Cortex of kidney (tissue), 1 donor: ENCODE data around the gene C8B.

Source experiments
- DNase-seq: peaks from one replicate; lab custom pipeline; 2025; lab: John Stamatoyannopoulos, UW

Gene C8B

DNA sequence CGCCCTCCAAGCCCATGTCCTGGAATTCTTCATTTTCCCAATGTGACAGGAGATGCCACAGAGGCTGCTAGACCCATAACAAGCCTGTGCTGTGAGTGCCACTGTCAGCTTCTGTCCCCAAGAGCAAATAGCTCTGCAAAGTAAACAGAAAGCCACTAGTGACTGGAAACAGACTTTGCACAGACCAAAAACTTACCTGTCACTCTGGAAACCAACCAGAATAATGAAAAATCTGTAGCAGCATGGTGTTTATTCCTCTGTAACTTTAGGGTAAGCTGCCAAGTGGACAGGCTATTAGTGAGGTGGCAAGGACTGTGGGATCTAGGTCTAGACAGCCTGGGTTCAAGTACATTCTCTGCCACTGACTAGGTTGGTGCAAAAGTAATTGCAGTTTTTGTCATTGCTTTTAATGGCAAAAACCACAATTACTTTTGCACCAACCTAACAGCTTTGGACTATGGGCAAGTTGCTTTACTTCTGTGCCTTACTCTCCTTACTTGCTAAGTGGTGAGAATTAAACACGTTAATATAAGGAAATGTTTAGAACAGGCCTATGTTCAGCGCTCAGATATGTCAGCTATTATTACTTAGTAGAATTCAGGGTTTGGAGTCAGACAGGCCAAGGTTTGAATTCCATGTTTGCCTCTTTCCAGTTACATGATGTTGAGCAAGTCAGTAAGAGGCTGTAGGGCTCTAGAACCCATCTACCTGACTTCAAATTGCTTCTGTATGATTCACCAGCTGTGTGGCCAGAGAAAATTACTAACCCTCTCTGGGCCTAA, at the start of gene C8B:
Gene C8B (minus strand): TSS at position 100 of the 782 bp plus-strand sequence. CDS start 67 bp downstream, at position 33.
- DNase-seq, result no peak

DNA sequence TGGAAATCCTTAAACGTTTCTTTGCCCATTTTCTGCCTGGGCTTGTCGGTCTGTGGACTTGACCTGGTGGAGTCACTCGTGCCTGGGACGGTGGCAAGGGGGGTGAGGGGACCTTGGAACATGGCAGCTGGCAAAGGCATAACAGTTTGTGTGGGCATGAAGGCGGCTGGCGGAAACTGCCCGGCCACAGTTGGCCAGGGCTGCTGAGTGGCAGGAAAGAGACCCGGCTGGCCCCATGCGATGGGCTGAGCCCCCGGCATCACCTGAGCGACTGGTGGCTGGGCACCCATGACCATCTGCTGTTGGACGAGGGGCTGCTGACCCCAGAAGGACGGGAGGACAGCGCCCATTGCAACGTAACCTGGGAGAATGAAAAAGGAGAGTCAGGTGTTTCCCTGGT, 49.3 kb upstream of the C8B start:
- no peak for DNase-seq

DNA sequence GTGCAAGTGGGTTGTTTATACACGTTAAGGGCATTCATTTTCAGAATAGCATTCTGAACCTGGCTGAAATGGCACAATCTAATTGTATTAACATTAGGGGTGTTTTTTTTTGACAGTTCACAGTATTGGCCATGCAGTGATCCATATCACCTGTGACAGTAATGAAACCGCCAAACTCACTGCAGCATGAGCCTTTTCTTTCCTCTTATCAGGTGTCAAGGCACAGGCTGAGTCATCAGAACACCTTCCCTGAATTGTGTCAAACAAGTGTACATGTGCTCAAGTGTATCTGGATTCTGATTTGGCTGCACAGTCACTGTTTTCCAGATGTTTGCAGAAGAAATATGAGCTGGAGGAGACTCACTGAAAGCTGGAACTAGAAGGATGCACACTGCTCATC, 47.7 kb upstream of the C8B start:
- DNase-seq, result no peak

DNA sequence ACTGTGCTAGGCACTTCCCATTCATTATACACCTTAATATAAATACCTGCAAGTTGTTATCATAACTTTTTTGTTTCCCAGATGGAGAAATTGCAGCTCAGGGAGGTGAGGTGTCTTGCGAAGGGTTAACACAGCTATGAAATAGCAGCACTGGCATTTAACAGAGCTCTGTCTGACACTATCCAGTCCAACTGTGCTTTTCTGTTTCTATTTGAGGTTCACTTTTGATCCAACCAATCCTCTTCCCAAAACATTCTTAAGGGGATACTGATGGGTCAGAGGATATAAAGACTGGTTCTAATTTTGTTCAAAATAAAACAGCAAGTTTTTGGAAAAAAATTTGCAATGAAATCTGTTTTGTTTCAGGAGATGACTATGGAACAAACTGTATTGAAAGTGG, 46.5 kb upstream of the C8B start:
- no peak for DNase-seq

DNA sequence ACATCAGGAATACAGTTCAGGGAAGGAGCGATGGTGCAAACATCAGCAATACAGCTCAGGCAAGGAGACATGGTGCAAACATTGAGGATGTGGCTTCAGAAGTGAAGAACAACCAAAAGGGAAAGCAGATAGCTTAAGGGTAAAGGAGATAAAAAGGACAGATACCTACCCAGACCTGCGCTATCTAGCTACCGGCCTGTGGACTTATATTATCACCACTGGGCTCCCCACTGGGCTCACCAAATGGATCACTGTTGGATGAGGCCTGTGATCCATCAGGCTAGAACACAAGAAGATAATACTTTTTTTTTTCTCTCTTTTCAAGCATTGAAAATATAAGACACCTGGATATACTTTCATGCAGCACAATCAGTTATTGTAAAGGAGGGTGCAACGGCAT, 44.7 kb upstream of the C8B start:
- DNase-seq, result no peak

DNA sequence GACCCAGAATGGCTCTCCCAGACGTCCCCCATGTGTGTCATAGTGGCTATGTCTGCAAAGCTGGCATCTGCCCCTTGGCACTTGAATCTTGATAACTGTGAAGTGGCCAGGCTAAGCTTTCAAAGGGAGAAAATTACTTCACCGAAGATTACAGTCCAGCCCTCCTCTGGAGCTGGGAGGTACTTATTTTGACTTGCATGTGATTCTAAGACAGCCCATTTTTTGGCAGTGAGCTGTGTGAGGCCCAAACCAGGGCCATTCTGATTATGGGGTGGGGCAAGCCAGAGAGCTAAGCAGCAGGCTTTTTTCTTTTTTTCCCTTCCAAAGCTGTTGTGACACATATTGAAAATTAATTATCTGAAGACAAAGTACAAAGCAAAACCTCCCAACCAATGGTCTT, 42.1 kb upstream of the C8B start:
- DNase-seq, result no peak

DNA sequence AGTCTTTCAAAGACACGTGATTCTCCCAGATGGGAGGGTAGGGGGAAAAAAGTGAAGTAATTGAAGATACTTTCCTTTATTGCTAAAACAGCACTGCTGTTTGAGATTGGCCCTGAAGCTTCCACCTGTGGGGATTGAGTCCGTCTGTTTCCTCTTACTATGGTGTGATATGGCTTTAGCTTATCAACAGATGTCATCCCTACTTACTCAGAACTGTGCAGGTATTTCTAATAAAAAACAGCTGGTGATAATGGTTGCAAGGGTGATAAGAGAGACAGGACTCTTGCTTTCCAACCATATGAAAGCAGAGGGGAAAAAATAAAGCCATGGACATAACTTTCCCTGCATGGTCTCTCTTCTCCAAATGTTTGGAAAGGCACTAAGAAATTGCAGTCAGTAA, 41.7 kb upstream of the C8B start:
- no peak for DNase-seq

DNA sequence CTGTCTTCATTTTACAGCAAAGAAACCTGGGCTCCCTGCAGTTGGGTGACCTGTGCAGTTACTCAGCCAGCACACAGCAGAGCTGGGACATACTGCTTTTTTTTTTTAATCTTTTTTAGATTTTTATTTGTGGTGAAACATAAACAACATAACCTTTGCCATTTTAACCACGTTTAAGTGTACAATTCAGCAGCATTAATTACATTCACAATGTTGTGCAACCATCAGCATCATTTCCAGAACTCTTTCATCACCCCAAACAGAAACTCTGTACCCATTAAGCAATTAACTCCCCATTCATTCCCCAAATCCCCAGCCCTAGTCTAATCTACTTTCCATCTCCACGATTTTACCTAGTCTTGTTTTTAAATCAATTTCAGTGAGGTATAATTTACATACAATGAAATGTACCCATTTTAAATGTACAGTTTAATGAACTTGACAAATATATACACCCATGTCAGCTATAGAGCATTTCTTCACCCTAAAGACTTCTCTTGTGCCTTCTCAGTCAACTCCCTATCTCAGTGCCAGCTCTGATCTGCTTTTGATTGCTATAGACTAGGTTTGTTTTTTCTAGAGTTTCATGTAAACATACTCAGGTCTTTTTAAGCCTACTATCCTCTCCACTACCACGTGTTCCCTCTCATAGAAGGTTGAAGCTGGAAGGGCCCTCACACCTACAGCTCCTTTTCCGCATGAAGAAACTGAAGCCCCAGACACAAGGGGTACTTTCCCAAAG, 37.8 kb upstream of the C8B start:
- DNase-seq, result no peak

DNA sequence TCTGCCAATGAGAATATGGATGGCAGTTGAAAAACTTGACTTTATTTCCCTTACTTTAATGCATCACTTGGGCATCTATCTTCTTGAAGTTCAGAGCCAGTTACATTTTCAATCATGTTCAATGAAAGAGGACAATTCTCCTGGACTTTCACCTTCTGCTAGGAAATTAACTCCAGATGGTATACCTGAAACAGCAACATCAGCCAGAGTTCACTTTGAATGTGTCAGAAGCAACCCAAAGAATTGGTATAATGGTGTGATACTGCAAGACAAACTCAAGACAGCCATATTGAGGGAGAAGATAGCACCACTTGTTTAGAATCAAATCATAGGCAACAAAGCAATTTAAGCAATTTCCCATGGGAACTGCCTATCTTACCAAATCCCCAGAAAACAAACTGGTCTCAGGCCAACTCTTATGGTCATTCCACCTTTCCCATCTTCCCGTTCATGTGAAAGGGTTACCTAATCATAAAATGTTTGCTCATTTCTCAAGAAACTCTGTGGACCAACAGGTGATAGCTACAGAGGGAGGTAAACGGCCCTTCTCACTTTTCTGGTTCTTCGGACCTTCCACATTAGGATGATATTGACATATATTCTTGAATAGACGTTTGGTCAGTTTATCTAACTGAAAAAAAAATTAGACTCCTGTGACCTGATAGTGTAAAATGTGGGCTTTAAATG, 29.7 kb upstream of the C8B start:
- DNase-seq, result no peak

DNA sequence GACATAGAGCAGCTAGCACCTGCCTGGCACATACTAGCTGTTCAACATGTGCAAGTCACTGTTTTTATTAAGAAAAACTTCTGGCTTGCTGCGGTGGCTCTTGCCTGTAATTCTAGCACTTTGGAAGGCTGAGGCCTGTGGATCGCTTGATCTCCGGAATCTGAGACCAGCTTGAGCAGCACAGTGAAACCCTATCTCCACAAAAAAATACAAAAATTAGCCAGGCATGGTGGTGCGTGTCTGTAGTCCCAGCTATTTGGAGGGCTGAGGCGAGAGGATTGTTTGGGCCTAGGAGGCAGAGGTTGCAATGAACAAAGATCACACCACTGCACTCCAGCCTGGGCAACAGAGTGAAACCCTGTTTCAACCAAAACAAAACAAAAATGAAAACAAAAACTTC, 27.7 kb upstream of the C8B start:
- DNase-seq, result no peak

DNA sequence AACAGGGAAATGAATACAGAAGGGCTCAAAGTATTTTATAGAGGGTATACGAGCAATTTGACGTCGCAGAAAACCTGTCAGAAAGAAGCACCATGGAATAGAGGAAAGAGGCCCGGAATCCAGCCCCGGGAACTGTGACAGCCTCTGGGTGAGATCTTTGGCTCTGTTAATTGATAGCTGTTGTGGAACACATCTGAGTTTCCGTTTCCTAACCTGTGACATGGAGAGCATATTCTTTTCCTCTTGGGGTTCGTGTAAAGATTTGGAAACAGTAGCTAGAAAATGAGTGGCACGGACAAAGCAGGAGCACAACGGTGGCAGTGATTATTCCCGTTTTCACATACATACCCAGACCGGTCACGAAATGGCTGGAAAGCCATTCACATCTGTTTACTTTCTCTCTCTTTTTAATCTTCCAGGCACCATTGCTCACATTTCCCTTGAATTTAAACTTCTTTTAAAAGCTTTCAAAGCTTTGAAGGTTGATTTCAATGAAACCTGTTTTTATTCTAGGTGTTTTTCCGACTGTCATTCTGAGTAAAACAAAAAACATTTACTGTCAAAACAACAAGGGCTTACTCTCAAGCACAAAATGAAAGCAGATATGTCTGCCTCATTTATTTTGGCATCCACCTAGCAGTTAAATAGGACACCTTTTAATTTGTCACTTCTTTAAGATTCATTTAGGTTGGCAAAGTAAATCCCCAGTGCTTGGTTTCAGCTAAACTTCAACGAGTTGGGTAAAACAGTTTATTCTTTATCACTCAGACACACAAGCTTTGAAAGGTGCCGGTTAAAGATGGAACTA, 26.7 kb upstream of the C8B start:
- DNase-seq, result no peak

DNA sequence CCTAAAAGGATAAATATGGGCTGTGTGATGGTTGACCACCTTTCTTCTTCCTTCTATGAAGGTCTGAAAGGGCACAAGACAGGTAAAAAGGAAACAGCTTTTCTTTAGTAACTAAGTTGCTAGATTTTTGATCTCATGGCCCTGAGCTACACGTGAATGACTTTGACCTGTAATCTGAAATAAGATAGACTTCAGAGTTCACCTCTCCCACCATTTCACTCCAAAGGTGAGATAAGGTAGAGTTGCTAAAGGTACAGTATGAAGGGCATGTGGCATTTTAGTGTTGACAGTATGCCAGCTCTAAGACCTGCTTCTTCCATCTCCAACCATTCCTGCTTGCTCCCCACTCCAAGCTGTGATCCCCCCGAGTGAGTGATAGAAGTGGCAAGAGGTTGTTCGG, 25.8 kb upstream of the C8B start:
- DNase-seq, result no peak

DNA sequence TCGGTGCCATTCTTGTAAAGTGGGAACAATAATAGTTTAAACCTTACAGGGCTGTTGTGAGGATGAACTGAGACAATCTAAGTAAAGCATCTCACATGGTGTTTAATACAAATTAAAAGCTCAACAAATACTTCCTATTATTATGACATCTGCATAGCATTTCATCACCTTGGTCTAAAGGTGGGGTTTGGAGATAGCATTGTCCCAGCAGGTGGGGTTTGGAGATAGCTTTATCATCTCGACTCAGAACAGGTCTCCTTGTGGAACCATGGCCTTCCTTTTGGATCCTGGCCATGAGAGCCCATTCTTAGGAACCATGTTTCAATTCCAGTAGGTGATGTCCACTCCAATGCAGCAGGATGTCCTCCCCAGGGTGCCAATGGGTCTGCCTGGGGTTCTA, 20.6 kb upstream of the C8B start:
- DNase-seq, result no peak

DNA sequence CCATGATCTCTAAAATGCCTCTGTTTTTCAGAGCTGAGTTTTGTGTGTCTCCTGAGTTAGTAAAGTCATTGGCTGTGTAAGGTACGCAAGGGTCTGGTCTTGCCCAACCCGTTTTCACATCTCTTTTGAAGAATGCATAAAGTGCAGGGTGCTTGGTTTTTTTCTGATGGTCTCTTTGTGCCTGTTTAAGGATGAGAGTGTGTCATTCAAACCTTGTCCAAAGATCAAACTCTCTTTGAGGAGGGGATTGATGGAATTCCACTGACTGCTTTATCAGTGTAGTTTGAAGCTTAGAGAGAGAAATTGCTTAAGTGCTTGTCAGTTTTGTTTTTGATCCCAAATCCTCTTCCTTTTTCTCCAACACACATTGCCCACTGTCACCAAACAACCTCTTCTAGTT, 20.0 kb upstream of the C8B start:
- no peak for DNase-seq

DNA sequence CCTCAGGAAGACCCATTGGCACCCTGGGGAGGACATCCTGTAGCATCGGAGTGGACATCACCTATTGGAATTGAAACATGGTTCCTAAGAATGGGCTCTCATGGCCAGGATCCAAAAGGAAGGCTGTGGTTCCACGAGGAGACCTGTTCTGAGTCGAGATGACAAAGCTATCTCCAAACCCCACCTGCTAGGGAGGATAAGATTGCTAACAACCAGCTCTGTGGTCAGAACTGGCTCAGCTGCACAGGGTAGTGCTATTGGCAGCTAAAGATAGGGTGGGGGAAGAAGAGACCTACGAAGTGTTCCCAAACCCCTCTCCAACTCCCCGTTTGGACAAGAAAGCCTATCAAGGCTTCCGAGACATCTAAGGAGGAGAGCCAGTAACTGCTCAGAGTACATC, 17.7 kb upstream of the C8B start:
- DNase-seq, result no peak

DNA sequence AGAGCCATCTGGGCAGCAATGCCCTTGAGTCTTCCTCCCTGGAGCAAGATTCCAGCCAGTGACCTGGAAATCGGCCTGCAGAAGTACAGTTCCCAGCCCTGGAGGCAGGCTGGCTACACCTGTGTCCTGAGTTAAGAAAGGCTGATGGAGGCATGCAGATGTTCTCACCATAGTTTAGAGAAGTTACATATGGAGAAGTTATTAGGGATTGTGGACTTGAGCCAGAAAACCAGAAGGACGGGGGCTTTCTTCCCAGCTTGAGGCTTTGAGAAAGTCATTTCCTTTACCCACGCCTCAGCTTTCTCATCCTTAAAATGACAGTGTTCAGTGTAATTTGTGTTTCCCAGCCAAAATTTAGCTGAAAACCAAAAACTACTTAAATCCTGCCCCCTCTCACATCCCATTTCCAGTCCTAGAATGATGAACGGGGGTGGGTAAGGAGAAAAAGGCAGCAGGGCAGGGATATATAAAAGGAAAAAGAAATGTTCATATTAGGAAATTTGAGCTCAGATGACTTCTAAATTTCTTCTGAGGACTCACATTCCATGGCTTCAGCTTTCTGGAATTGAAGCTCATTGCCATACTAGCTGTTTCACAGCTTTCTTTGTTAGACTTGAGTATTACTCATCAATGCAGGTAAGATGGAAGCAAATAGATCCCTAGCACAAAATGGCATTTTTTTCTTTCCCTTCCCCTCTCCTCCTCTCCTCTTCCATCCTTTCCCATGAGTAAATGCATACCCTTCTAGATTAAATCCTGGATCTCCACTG, 14.4 kb upstream of the C8B start:
- DNase-seq, result no peak

DNA sequence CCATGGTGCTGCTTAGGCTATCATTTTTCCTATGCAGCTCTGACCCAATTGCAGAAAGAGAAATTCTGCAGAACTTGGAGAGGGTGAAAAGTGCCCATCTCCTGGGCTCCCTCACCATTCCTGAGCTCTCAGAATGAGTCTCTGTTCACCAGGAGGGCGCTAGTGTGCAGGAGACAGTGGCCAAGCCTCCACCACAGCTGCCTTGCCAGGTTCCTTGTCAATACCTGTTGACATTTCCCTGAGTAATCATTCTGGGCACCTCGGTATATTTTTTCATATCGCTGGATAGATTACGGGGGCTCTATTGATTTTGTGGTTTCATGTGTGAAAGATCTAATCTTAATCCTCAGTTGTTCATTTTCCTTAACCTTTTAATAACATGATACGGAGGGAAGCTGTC, 13.0 kb upstream of the C8B start:
- no peak for DNase-seq

DNA sequence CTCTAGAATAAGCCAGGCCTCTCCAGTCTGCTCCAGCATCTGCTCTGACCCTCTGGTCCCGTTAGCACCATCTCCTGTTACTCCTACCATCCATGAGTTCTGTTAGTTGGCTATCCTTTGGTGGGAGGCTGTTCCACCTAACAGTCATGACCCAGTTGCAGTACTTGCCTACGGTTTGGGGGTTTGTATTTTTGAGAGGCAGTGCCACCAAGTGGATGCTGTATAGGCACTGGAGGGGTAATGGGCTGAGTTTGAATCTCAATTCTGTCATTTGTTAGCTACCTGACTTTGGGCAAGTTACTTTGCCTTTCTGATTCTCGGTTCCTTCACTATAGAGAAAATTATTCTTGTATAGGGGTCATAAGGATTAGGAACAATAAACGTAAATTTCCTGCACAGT, 12.1 kb upstream of the C8B start:
- no peak for DNase-seq

DNA sequence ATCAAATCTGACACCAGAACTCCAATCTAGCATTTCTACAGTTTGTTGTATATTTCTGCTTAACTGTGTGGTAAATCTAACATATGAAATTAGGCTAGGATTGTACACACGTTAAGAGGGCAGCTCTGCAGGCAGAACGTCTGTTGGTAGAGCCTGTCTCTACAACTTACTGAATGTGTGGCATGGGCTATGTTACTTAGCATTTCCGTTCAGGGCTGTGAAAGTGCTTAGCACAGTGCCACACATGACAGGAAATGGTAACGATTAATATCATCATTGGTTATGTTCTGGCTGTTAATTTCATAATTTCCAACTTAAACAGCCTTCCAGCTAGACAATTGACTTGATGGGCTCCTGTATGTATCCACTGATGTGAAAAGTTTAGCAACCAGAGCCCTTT, 9.6 kb upstream of the C8B start:
- DNase-seq, result no peak

DNA sequence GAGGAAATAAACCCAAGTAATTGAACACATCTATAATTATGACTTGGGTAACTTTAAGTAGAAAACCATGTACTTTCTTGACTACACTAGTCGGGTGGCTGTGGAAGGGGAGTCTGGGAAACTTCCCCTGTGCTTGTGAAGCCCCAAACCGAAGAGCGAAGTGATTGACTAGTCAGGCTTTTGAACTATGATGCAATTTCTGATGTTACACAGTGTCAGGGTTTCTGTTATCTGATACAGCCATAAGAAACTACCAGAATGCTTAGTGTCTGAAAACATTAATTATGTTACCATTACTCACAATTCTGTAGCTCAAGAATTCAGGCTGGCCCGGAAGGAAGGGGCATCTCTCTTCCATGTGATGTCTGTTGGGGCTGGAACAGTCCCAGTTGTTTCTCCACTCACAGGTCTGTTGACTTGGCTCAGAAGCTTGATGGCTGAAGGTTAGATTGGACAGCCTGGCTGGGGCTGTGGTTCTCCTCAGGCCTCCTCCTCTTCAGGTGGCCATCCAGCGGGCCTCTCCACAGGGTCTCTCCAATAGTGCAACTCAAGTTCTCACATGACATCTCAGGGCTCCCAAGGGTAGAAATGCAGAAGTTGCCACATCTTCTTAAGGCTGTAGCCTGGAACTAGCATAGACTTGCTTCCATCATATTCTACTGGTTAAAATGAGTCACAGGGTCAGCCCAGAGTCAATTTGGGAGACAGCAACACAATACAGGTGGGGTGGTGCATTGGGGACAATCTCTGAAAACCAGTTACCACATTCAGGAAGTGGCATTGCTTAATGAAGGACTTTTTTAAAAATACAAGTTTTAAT, 8.3 kb upstream of the C8B start:
- DNase-seq, result no peak

DNA sequence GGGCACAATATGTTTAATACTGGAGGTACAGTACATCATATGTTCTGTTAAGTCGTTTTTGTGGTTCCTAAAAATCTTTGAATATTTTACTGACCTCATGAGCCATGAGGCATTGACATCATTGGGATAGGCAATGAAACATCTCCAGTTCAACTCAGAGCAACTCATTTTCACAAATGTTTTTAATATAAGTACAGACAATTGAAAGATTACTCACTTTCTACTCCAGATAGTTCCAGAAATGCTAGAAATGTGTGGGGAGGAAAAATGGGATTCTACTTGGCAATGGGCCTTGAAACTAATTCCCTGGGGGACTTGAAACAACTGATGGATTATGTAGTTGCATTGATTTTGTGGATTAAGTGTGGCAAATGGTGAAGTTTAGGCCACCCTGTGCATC, 7.2 kb upstream of the C8B start:
- DNase-seq, result no peak
